ENCODE data around the gene GJB6.
A peak's percentile ranks its signal among the peaks of the same experiment; 100 is the strongest.

GJB6 gene

GRCh38 chr13:20186771-20187170 lies 45.3 kb downstream of the GJB6 start:
- H3K9me3 ChIP-seq, result no peaks in the 10 kb centered on the region; the same call in 1 of the 2 replicates
- H3K4me3 ChIP-seq (ENCODE audit: low read depth, low read length), result no peak overlapping the region
- peaks cover 86% of the 10 kb centered on the region for H3K27me3 ChIP-seq
- H3K4me1 ChIP-seq, result no peaks in the 10 kb centered on the region
- H3K36me3 ChIP-seq, result no peaks in the 10 kb centered on the region
- no peak for TF ChIP-seq CTCF (IDR thresholded peaks at IDR 0.05; ENCODE audit: low read depth, low read length)
- no peak for DNase-seq

GRCh38 chr13:20185366-20186056 lies 46.6 kb downstream of the GJB6 start:
- no peak overlapping the region for H3K4me3 ChIP-seq (ENCODE audit: low read depth, low read length)
- no peaks in the 10 kb centered on the region; the same call in 1 of the 2 replicates for H3K9me3 ChIP-seq
- no peaks in the 10 kb centered on the region for H3K36me3 ChIP-seq
- no peak for DNase-seq
- TF ChIP-seq CTCF (IDR thresholded peaks at IDR 0.05; ENCODE audit: low read depth, low read length), result no peak
- peaks cover 85% of the 10 kb centered on the region for H3K27me3 ChIP-seq
- no peaks in the 10 kb centered on the region for H3K4me1 ChIP-seq

GRCh38 chr13:20182231-20182846 lies 49.8 kb downstream of the GJB6 start:
- H3K4me3 ChIP-seq (ENCODE audit: low read depth, low read length), result no peak overlapping the region
- H3K36me3 ChIP-seq, result no peaks in the 10 kb centered on the region
- no peaks in the 10 kb centered on the region for H3K9me3 ChIP-seq
- peak; percentile 92 for TF ChIP-seq CTCF (IDR thresholded peaks at IDR 0.05; ENCODE audit: low read depth, low read length)
- DNase-seq, result peak; percentile 58
- no peaks in the 10 kb centered on the region for H3K4me1 ChIP-seq
- H3K27me3 ChIP-seq, result peaks cover 81% of the 10 kb centered on the region

DNA sequence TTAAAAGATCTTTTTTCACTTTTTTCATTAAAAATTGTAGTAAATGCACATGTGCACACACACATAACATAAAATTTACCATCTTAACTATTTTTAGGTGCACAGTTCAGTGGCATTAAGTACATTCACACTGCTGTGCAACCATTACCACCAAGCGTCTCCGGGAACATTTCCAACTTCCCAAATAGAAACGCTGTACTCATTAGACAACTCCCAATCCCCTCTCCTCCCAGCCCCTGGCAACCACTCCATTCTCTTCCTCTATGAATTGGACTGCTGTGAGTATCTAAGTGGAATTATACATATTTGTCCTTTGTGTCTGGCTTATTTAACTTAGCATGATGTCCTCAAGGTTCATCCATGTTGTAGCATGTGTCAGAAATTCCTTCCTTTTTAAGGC lies 50.9 kb downstream of the GJB6 start:
- H3K9me3 ChIP-seq, result no peaks in the 10 kb centered on the region
- no peak for DNase-seq
- peaks cover 75% of the 10 kb centered on the region for H3K27me3 ChIP-seq
- no peak for TF ChIP-seq CTCF (IDR thresholded peaks at IDR 0.05; ENCODE audit: low read depth, low read length)
- no peaks in the 10 kb centered on the region for H3K4me1 ChIP-seq
- no peak overlapping the region for H3K4me3 ChIP-seq (ENCODE audit: low read depth, low read length)
- no peaks in the 10 kb centered on the region for H3K36me3 ChIP-seq

GRCh38 chr13:20178156-20178555 lies 54.0 kb downstream of the GJB6 start:
- no peak for TF ChIP-seq CTCF (IDR thresholded peaks at IDR 0.05; ENCODE audit: low read depth, low read length)
- H3K27me3 ChIP-seq, result peaks cover 46% of the 10 kb centered on the region
- no peaks in the 10 kb centered on the region for H3K36me3 ChIP-seq
- no peaks in the 10 kb centered on the region; the same call in 1 of the 2 replicates for H3K4me1 ChIP-seq
- no peaks in the 10 kb centered on the region for H3K9me3 ChIP-seq
- no peak for DNase-seq
- H3K4me3 ChIP-seq (ENCODE audit: low read depth, low read length), result no peak overlapping the region

Data from BE2C (cell line).